ENCODE measurements around the gene NFAM1. TPM values are rescaled to one million over a fixed set of nuclear protein-coding genes. Genes with fewer than 3 reads are reported as not detected.

The NFAM1 gene
- total and polyA plus RNA-seq, 10 donors: 2.0 to 56.6 (median 30.8) TPM

- TF ChIP-seq POLR2AphosphoS5 (IDR thresholded peaks at IDR 0.05) (no peak), CTCF (IDR thresholded peaks at IDR 0.05 in 8 of 11, conservative IDR thresholded peaks at IDR 0.05 in 3 of 11) (no peak), POLR2A (IDR thresholded peaks at IDR 0.05) (no peak)
- H3K4me1 ChIP-seq: peaks cover 0 to 8% (median 0%) of the 10 kb centered on the region in 6 donors
- peaks cover 0 to 97% (median 10%) of the 10 kb centered on the region in 6 donors for H3K36me3 ChIP-seq
- H3K27ac ChIP-seq: no peak overlapping the region
- intact Hi-C loops (cut with DNase I; ENCODE audit: low total_unique reads): no loop called here
- H3K4me3 ChIP-seq: no peak overlapping the region
- H3K27me3 ChIP-seq (replicated peaks in 1 of 7): no peaks in the 10 kb centered on the region
- H3K9me3 ChIP-seq: no peaks in the 10 kb centered on the region
- no peak for DNase-seq
- WGBS, 5 donors: 69 to 90% (median 81%) methylated on average over 5 to 7 of the region's 7 CpGs
These were observed 23.9 kb downstream of the NFAM1 start for GRCh38 chr22:42408276-42408675.

GRCh38 chr22:42404266-42404665 lies 27.9 kb downstream of the NFAM1 start:
- H3K27ac ChIP-seq: no peak overlapping the region
- intact Hi-C loops (cut with DNase I; ENCODE audit: low total_unique reads): no loop called here
- no peak for DNase-seq
- peaks cover 0 to 98% (median 2%) of the 10 kb centered on the region in 6 donors for H3K36me3 ChIP-seq
- H3K9me3 ChIP-seq: no peaks in the 10 kb centered on the region
- H3K4me1 ChIP-seq: peaks cover under 1 to 37% (median 10%) of the 10 kb centered on the region in 6 donors
- no peaks in the 10 kb centered on the region for H3K27me3 ChIP-seq (replicated peaks in 1 of 7)
- no peak overlapping the region for H3K4me3 ChIP-seq
- 75 to 87% (median 79%) methylated on average over 9 of the region's 9 CpGs for WGBS, 5 donors
- TF ChIP-seq CTCF (IDR thresholded peaks at IDR 0.05 in 8 of 11, conservative IDR thresholded peaks at IDR 0.05 in 3 of 11): no peak
- TF ChIP-seq POLR2AphosphoS5 (IDR thresholded peaks at IDR 0.05): no peak
- TF ChIP-seq POLR2A (IDR thresholded peaks at IDR 0.05): no peak

- no peak overlapping the region for H3K27ac ChIP-seq
- 77 to 85% (median 83%) methylated on average over 16 to 19 of the region's 19 CpGs for WGBS, 5 donors
- intact Hi-C loops (cut with DNase I; ENCODE audit: low total_unique reads): no loop called here
- TF ChIP-seq CTCF (IDR thresholded peaks at IDR 0.05 in 8 of 11, conservative IDR thresholded peaks at IDR 0.05 in 3 of 11): no peak
- no peak for TF ChIP-seq POLR2AphosphoS5 (IDR thresholded peaks at IDR 0.05)
- TF ChIP-seq POLR2A (IDR thresholded peaks at IDR 0.05): no peak
- DNase-seq: no peak
- H3K4me3 ChIP-seq: no peak overlapping the region
- peaks cover 8 to 57% (median 34%) of the 10 kb centered on the region in 6 donors for H3K4me1 ChIP-seq
- no peaks in the 10 kb centered on the region for H3K9me3 ChIP-seq
- H3K36me3 ChIP-seq: peaks cover 0 to 87% (median 0%) of the 10 kb centered on the region in 6 donors
- no peaks in the 10 kb centered on the region for H3K27me3 ChIP-seq (replicated peaks in 1 of 7)
These were observed 30.5 kb downstream of the NFAM1 start for GRCh38 chr22:42401535-42402334.

- Histone ChIP-seq H3K9me3 (no peaks in the 10 kb centered on the region), H3K4me1 (peaks cover 8 to 62% (median 41%) of the 10 kb centered on the region in 6 donors), H3K27me3 (replicated peaks in 1 of 7) (no peaks in the 10 kb centered on the region), H3K4me3 (no peak overlapping the region), H3K36me3 (peaks cover 0 to 87% (median 0%) of the 10 kb centered on the region in 6 donors), H3K27ac (peak overlapping the region in 1 of 8 donors; percentile 93)
- intact Hi-C loops (cut with DNase I; ENCODE audit: low total_unique reads): no loop called here
- TF ChIP-seq POLR2AphosphoS5 (IDR thresholded peaks at IDR 0.05): peak in 1 of 3 donors; percentile 7
- TF ChIP-seq CTCF (IDR thresholded peaks at IDR 0.05 in 8 of 11, conservative IDR thresholded peaks at IDR 0.05 in 3 of 11): no peak
- no peak for TF ChIP-seq POLR2A (IDR thresholded peaks at IDR 0.05)
- DNase-seq: no peak
- 88 to 94% (median 90%) methylated on average over 14 to 18 of the region's 18 CpGs for WGBS, 5 donors
These were observed 31.2 kb downstream of the NFAM1 start for GRCh38 chr22:42400811-42401534.
